ENCODE measurements around the gene TMOD4.

DNA sequence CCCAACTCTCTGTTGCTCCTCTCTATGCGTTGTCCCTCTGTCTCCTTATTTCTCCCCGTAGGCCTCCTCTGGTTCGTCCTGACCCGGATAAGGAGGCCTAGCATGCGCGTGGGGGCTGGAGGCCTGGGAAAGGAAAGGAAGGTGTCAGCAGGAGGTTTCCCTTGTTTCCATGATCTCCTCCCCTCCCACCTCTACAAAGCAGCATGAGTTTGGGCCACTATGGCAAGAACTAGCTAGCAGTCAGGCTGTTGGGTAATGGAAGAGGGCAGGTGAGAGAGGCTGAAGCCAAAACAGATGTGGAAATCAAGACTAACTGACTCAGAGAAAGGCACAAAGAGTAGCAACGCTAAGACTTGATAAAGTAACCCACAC lies 28.7 kb downstream of the TMOD4 start:
- TF ChIP-seq, protein P1, sequence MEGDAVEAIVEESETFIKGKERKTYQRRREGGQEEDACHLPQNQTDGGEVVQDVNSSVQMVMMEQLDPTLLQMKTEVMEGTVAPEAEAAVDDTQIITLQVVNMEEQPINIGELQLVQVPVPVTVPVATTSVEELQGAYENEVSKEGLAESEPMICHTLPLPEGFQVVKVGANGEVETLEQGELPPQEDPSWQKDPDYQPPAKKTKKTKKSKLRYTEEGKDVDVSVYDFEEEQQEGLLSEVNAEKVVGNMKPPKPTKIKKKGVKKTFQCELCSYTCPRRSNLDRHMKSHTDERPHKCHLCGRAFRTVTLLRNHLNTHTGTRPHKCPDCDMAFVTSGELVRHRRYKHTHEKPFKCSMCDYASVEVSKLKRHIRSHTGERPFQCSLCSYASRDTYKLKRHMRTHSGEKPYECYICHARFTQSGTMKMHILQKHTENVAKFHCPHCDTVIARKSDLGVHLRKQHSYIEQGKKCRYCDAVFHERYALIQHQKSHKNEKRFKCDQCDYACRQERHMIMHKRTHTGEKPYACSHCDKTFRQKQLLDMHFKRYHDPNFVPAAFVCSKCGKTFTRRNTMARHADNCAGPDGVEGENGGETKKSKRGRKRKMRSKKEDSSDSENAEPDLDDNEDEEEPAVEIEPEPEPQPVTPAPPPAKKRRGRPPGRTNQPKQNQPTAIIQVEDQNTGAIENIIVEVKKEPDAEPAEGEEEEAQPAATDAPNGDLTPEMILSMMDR (conservative IDR thresholded peaks at IDR 0.05; ENCODE audit: low read length), result no peak
- no peak for TF ChIP-seq EZH2phosphoT487 (IDR thresholded peaks at IDR 0.05; ENCODE audit: borderline replicate concordance, low read depth, low read length)

Data from OCI-LY7 (cell line).